H1 (cell line): Measurements from ENCODE around the gene SPPL3. TPM values are rescaled to one million over a fixed set of nuclear protein-coding genes. Genes with fewer than 3 reads are reported as not detected.

Experiments used
- polyA plus RNA-seq, 7 experiments: library from polyadenylated mRNA; depleted of rRNA in 3 of 7; stranded (reverse) in 5 of 7; unstranded in 2 of 7; fragments of >200 nt in 5 of 7; fragments of 200-250 nt in 2 of 7; gene quantifications; 1 replicate in 5 of 7; 2 replicates in 1 of 7; 4 replicates in 1 of 7; pipeline versions ENCODE4 v1.2.1 to v1.2.3, GENCODE V29; 2011 to 2013; ENCODE audit warnings: missing spikeins in 2 of 7, mixed read lengths in 2 of 7
- total RNA-seq: library from RNA; stranded (reverse); fragmentation: NEBNext Ultra II Directional; extraction: Animal tissue kit (Norgen Biotek cat#: 25700); gene quantifications from 2 replicates; pipeline ENCODE4 v1.2.1, GENCODE V29; 2021
- TF ChIP-seq, protein P1 (sequence below), 3 experiments: IDR thresholded peaks; 1 replicate in 2 of 3; 2 replicates in 1 of 3; pipeline versions ENCODE4 v1.5.1 to v1.6.1; 2011; ENCODE audit warnings: low read length in 3 of 3, mild to moderate bottlenecking in 3 of 3, inconsistent platforms in 2 of 3, low read depth in 1 of 3, moderate library complexity in 1 of 3; ENCODE audit not compliant: insufficient read depth in 1 of 3; ENCODE audit errors: control extremely low read depth in 1 of 3

The SPPL3 gene
- total and polyA plus RNA-seq, 2 of the 8 experiments (the other 6 are each of a cell fraction or from before 2014, with no cell fraction given), result 27.3 to 48.4 TPM

DNA sequence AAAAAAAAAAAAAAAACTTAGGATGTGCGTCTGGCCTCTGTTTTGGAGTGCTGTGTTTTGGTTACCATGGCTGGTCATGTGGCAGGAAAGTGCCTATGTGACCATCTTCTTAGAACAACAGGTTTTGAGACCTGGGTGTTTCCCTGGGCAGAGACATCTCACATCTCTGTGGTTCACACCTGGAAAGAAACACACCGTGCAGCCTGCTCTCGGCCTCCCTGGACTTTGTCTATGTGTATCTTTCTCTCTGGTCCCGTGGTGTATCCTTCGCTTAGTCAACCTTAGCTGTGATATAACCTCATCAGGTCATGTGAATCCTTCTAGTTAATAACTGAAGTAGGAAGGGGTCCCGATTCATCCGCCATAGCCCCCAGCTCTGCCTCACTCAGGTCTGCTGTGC lies 155.9 kb downstream of the SPPL3 start (continued):
- TF ChIP-seq, protein P1, sequence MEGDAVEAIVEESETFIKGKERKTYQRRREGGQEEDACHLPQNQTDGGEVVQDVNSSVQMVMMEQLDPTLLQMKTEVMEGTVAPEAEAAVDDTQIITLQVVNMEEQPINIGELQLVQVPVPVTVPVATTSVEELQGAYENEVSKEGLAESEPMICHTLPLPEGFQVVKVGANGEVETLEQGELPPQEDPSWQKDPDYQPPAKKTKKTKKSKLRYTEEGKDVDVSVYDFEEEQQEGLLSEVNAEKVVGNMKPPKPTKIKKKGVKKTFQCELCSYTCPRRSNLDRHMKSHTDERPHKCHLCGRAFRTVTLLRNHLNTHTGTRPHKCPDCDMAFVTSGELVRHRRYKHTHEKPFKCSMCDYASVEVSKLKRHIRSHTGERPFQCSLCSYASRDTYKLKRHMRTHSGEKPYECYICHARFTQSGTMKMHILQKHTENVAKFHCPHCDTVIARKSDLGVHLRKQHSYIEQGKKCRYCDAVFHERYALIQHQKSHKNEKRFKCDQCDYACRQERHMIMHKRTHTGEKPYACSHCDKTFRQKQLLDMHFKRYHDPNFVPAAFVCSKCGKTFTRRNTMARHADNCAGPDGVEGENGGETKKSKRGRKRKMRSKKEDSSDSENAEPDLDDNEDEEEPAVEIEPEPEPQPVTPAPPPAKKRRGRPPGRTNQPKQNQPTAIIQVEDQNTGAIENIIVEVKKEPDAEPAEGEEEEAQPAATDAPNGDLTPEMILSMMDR (IDR thresholded peaks at IDR 0.05; ENCODE audit: control extremely low read depth in 1 of 3, insufficient read depth in 1 of 3, low read depth in 1 of 3, low read length in 3 of 3), result no peak
- TF ChIP-seq, all 59 proteins: peak for 0
